Stromal cell of bone marrow (primary cell): ENCODE results near the gene LSM12.

Source experiments
- DNase-seq: peaks from one replicate; pipeline ENCODE4 v3.0.0-alpha.2; 2012; ENCODE audit warnings: low read depth

LSM12 gene

DNA sequence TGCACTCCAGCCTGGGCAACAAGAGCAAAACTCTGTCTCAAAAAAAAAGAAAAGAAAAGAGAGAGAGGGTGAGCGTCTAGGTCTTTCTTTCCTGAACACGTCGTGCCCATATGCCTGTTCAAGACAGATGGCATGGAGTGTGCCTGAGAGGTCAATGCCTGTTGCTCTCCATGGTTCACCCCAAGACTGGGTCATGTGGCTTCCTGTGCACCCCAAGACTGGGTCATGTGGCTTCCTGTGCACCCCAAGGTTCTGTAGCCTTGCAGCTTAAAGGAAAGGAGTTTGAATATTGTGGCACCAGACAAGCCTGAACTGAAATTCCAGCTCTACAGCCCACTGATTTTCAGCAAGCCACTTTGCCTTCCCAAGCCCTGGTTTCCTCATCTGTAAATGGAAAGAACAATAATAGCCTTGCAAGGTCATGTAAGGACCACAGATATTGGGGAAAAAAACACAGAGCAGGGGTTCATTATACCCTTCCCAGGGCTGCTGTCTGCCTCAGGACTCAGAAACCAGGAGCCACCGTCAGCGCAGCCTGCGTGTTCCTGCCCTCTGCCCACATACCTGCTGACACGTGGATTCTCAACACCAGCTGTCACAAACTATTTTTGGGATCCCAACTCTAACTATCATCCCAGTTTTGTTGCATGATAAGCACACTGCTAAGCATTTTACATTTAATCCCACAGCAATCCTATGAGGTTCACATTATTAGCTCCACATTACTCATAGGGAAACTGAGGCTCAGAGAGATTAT, 80.1 kb downstream of the LSM12 start:
- DNase-seq, result no peak

DNA sequence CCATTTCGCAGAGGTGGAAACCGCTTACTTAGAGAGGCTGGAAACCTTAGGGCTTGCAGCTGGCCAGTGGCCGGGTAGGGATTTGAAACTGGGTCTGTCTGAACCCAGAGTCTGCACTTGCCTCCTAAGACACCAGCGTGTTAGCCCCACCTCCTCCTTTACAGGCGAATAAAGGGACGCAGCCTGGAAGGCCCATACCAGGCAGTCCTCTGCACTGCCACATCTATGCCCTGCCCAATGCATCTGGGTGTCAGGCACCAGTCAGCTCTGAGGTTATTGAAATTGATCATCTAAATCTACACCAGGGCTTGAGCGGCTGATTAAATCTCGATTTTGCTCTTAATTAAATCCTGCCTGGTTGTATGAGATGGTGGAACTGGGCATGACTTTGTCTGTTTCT, 82.0 kb downstream of the LSM12 start:
- DNase-seq, result no peak
